Measurements from ENCODE around the gene GLB1L. TPM values are rescaled to one million over a fixed set of nuclear protein-coding genes. Genes with fewer than 3 reads are reported as not detected.

Gene GLB1L
- total RNA-seq, 4 donors from 2014 or later, result 2.5 to 9.8 (median 5.4) TPM

- H3K27ac ChIP-seq, result peak overlapping the region; percentile 83
- peaks cover 20% of the 10 kb centered on the region for H3K36me3 ChIP-seq
- no peaks in the 10 kb centered on the region for H3K27me3 ChIP-seq
- no peak for DNase-seq (ENCODE audit: low spot score in 2 of 2)
- no peaks in the 10 kb centered on the region for H3K9me3 ChIP-seq
- peak overlapping the region; percentile 66 for H3K4me3 ChIP-seq
- TF ChIP-seq CTCF (IDR thresholded peaks at IDR 0.05) (no peak), EP300 (IDR thresholded peaks at IDR 0.05) (no peak), POLR2AphosphoS5 (IDR thresholded peaks at IDR 0.05) (no peak), POLR2A (IDR thresholded peaks at IDR 0.05) (no peak)
- H3K4me1 ChIP-seq, result peaks cover 83% of the 10 kb centered on the region
- WGBS, result 66% methylated on average over 6 of the region's 6 CpGs
These were observed 6.4 kb upstream of the GLB1L start for GRCh38 chr2:219251656-219252055.

GRCh38 chr2:219250049-219250781, 5.0 kb upstream of the GLB1L start:
- Histone ChIP-seq H3K4me3 (peak overlapping the region; percentile 23), H3K27me3 (no peaks in the 10 kb centered on the region), H3K36me3 (peaks cover 20% of the 10 kb centered on the region), H3K27ac (peak overlapping the region; percentile 86), H3K4me1 (peaks cover 93% of the 10 kb centered on the region), H3K9me3 (no peaks in the 10 kb centered on the region)
- 56% methylated on average over 17 of the region's 22 CpGs for WGBS
- TF ChIP-seq POLR2A (IDR thresholded peaks at IDR 0.05), result no peak
- TF ChIP-seq EP300 (IDR thresholded peaks at IDR 0.05), result no peak
- no peak for TF ChIP-seq POLR2AphosphoS5 (IDR thresholded peaks at IDR 0.05)
- no peak for TF ChIP-seq CTCF (IDR thresholded peaks at IDR 0.05)
- no peak for DNase-seq (ENCODE audit: low spot score in 2 of 2)

- H3K36me3 ChIP-seq, result peaks cover 20% of the 10 kb centered on the region
- peak overlapping the region; percentile 23 for H3K4me3 ChIP-seq
- H3K27me3 ChIP-seq, result no peaks in the 10 kb centered on the region
- TF ChIP-seq EP300 (IDR thresholded peaks at IDR 0.05) (no peak), POLR2AphosphoS5 (IDR thresholded peaks at IDR 0.05) (peak in 2 of 3 donors; percentile 15 to 74), POLR2A (IDR thresholded peaks at IDR 0.05) (no peak)
- WGBS, result 14% methylated on average over 6 of the region's 7 CpGs
- peak overlapping the region; percentile 86 for H3K27ac ChIP-seq
- peak; percentile 87 to 89 for DNase-seq (ENCODE audit: low spot score in 2 of 2)
- peaks cover 92% of the 10 kb centered on the region for H3K4me1 ChIP-seq
- H3K9me3 ChIP-seq, result no peaks in the 10 kb centered on the region
These were observed 4.1 kb upstream of the GLB1L start for GRCh38 chr2:219249203-219249980.

- no peaks in the 10 kb centered on the region for H3K27me3 ChIP-seq
- H3K4me1 ChIP-seq, result peaks cover 89% of the 10 kb centered on the region
- no peak for DNase-seq (ENCODE audit: low spot score in 2 of 2)
- peak overlapping the region; percentile 86 for H3K27ac ChIP-seq
- no peak for TF ChIP-seq POLR2A (IDR thresholded peaks at IDR 0.05)
- TF ChIP-seq POLR2AphosphoS5 (IDR thresholded peaks at IDR 0.05), result no peak
- no peak for TF ChIP-seq CTCF (IDR thresholded peaks at IDR 0.05)
- TF ChIP-seq EP300 (IDR thresholded peaks at IDR 0.05), result no peak
- H3K4me3 ChIP-seq, result peak overlapping the region; percentile 17
- H3K36me3 ChIP-seq, result peaks cover 20% of the 10 kb centered on the region
- no peaks in the 10 kb centered on the region for H3K9me3 ChIP-seq
- WGBS, result 41% methylated on average over 2 of the region's 2 CpGs
These were observed 3.6 kb upstream of the GLB1L start for GRCh38 chr2:219248845-219249202.

- Histone ChIP-seq H3K36me3 (peaks cover 20% of the 10 kb centered on the region), H3K4me3 (peak overlapping the region; percentile 17), H3K9me3 (no peaks in the 10 kb centered on the region), H3K27ac (peak overlapping the region; percentile 86), H3K27me3 (no peaks in the 10 kb centered on the region), H3K4me1 (peaks cover 90% of the 10 kb centered on the region)
- DNase-seq (ENCODE audit: low spot score in 2 of 2), result no peak
- no peak for TF ChIP-seq POLR2AphosphoS5 (IDR thresholded peaks at IDR 0.05)
- TF ChIP-seq EP300 (IDR thresholded peaks at IDR 0.05), result no peak
- TF ChIP-seq POLR2A (IDR thresholded peaks at IDR 0.05), result no peak
- TF ChIP-seq CTCF (IDR thresholded peaks at IDR 0.05), result no peak
- whole genome bisulfite sequencing, result 89% methylated on average over 14 of the region's 17 CpGs
These were observed 2.7 kb upstream of the GLB1L start for GRCh38 chr2:219247678-219248642.

Data from suprapubic skin (tissue), 4 donors.